ENCODE data around the gene MDK. TPM values are rescaled to one million over a fixed set of nuclear protein-coding genes. Genes with fewer than 3 reads are reported as not detected.

Gene MDK
- total and polyA plus RNA-seq, 2 of the 4 experiments (the other 2 are of a cell fraction) = 25.8 to 377 TPM

- Histone ChIP-seq H3K4me3 (ENCODE audit: insufficient read depth, low read depth, low read length) (no peak overlapping the region), H3K4ac (ENCODE audit: low read depth, low read length) (no peak overlapping the region), H4K5ac (ENCODE audit: low read depth, low read length) (no peak overlapping the region), H3K27ac (ENCODE audit: insufficient read depth, low read length) (no peak overlapping the region), H3K27me3 (ENCODE audit: control insufficient read depth, insufficient read depth, low read length) (no peaks in the 10 kb centered on the region), H3K9ac (ENCODE audit: low read depth, low read length) (no peak overlapping the region), H4K20me1 (ENCODE audit: insufficient read depth, low read length) (peaks cover 35% of the 10 kb centered on the region), H3K4me1 (ENCODE audit: control insufficient read depth, insufficient read depth, low read length) (peaks cover 19% of the 10 kb centered on the region), H3K23ac (ENCODE audit: low read depth, low read length) (no peak overlapping the region), H2BK120ac (ENCODE audit: low read depth, low read length) (no peak overlapping the region), H3K18ac (ENCODE audit: low read depth, low read length) (no peak overlapping the region), H3K36me3 (ENCODE audit: control insufficient read depth, insufficient read depth, low read length) (no peaks in the 10 kb centered on the region), H2AK5ac (ENCODE audit: low read depth, low read length) (no peak overlapping the region), H2BK20ac (ENCODE audit: low read depth, low read length) (no peak overlapping the region), H4K91ac (ENCODE audit: insufficient read depth, low read depth, low read length) (no peak overlapping the region), H2BK5ac (ENCODE audit: low read depth, low read length, poor library complexity, severe bottlenecking) (no peak overlapping the region), H3K79me1 (ENCODE audit: low read depth in 1 of 2, low read length in 2 of 2) (peaks cover 25 to 85% of the 10 kb centered on the region in 2 experiments), H3K14ac (replicated peaks; ENCODE audit: low read depth, low read length) (no peak overlapping the region), H3K56ac (ENCODE audit: extremely low read depth, insufficient read depth, low read length) (no peak overlapping the region), H3K9me3 (ENCODE audit: control insufficient read depth, insufficient read depth, low read length) (no peaks in the 10 kb centered on the region), H3K9me1 (ENCODE audit: insufficient read depth, low read length) (peaks cover 7% of the 10 kb centered on the region), H2AK9ac (replicated peaks; ENCODE audit: low read depth, low read length, poor library complexity) (no peak overlapping the region), H2AFZ (replicated peaks; ENCODE audit: low read length, poor library complexity) (no peak overlapping the region), H4K8ac (ENCODE audit: low read depth in 2 of 2, low read length in 2 of 2) (no peak overlapping the region), H3K4me2 (ENCODE audit: low read depth, low read length) (no peak overlapping the region), H2BK15ac (ENCODE audit: low read depth, low read length) (no peak overlapping the region)
- in situ Hi-C loops (cut with MboI; ENCODE audit: low sequenced_read_pairs) (no loop called here), dilution Hi-C loops (cut with HindIII; ENCODE audit: low sequenced_read_pairs, unreplicated experiment) (no loop called here), intact Hi-C loops (cut with micrococcal nuclease) (no loop called here)
- 40% methylated on average over 1 of the region's 5 CpGs; no CpG with 5 or more reads in 1 of the 2 experiments for WGBS, 2 experiments (ENCODE audit: extremely low coverage in 2 of 2, insufficient read length in 1 of 2)
- no TSS peak for BruUV-seq (replicated peaks)
- ATAC-seq (ENCODE audit: low read depth) = no peak
- ChIA-PET POLR2A (ENCODE audit: unreplicated experiment) (no interaction called here), CTCF (interaction anchor here (0.6 to 1.5 kb wide), 2 partner anchors 10 to 13 kb away, joined by 3 to 4 read pairs; no protein-coding TSS in a partner anchor)
- DNase-seq = no peak
- no peak for TF ChIP-seq ELK1 (IDR thresholded peaks at IDR 0.05; ENCODE audit: borderline replicate concordance, low read depth, low read length)
- TF ChIP-seq POLR2A (IDR thresholded peaks at IDR 0.05; ENCODE audit: low read depth, low read length) = no peak
- TF ChIP-seq MAZ (IDR thresholded peaks at IDR 0.05; ENCODE audit: borderline replicate concordance, low read depth, low read length) = no peak
Measured at GRCh38 chr11:46351606-46352005, 29.9 kb upstream of the MDK start.

All from IMR-90 (cell line).